PC-9 (cell line): ENCODE measurements around the gene SHC1. TPM values are rescaled to one million over a fixed set of nuclear protein-coding genes. Genes with fewer than 3 reads are reported as not detected.

Experiments
- BruUV-seq: library from RNA; stranded (reverse); fragments of 400-500 nt; replicated peaks from 2 replicates; lab custom pipeline; 2021; lab: Mats Ljungman, UMichigan
- CTCF ChIA-PET: fragments of 300-600 bp; sonication (Branson Sonifier 250); formaldehyde crosslinking; loops from one replicate; lab custom pipeline; 2022; ENCODE audit warnings: antibody characterized with exemption; lab: Charles Lee
- POLR2A ChIA-PET: fragments of 300-600 bp; sonication (Branson Sonifier 250); formaldehyde crosslinking; loops from one replicate; lab custom pipeline; 2022; ENCODE audit warnings: antibody characterized with exemption; ENCODE audit not compliant: unreplicated experiment; lab: Charles Lee
- DNase-seq, 2 experiments: peaks; one replicate each; pipeline versions ENCODE4 v3.0.0 to v3.0.0-alpha.2; 2015 to 2022; ENCODE audit warnings: mixed read lengths in 1 of 2
- H2AFZ ChIP-seq: fragments of 200-600 bp; sonication (generic); 2 replicates; pipeline ENCODE4 v1.8.1; 2017; ENCODE audit warnings: antibody characterized with exemption
- H3F3A ChIP-seq: fragments of 200-600 bp; sonication (generic); 2 replicates; pipeline ENCODE4 v1.8.1; 2017; ENCODE audit warnings: antibody characterized with exemption, mild to moderate bottlenecking, low read depth; ENCODE audit not compliant: insufficient read depth
- H3K27ac ChIP-seq: fragments of 200-600 bp; sonication (generic); 2 replicates; pipeline ENCODE4 v1.6.1; 2016; ENCODE audit warnings: mixed run types
- H3K27me3 ChIP-seq: fragments of 200-600 bp; sonication (generic); 2 replicates; pipeline ENCODE4 v1.6.1; 2016; ENCODE audit warnings: low read depth, mixed run types; ENCODE audit not compliant: insufficient read depth
- H3K36me3 ChIP-seq: fragments of 200-600 bp; sonication (generic); 2 replicates; pipeline ENCODE4 v1.6.1; 2016; ENCODE audit warnings: low read depth, mixed run types
- H3K4me1 ChIP-seq: fragments of 200-600 bp; sonication (generic); replicated peaks from 2 replicates; pipeline ENCODE4 v1.6.1; 2016; ENCODE audit warnings: mixed run types; ENCODE audit not compliant: insufficient read depth
- H3K4me2 ChIP-seq: fragments of 200-600 bp; sonication (generic); 2 replicates; pipeline ENCODE4 v1.6.1; 2017; ENCODE audit warnings: mixed run types
- H3K4me3 ChIP-seq: fragments of 200-600 bp; sonication (generic); 2 replicates; pipeline ENCODE4 v1.6.1; 2016; ENCODE audit warnings: mixed run types
- H3K79me2 ChIP-seq: fragments of 200-600 bp; sonication (generic); 2 replicates; pipeline ENCODE4 v1.6.1; 2017; ENCODE audit warnings: low read depth, mixed run types
- H3K9me2 ChIP-seq: fragments of 200-600 bp; sonication (generic); 2 replicates; pipeline ENCODE4 v1.8.1; 2017; ENCODE audit warnings: mild to moderate bottlenecking; ENCODE audit not compliant: insufficient read depth
- H3K9me3 ChIP-seq: fragments of 200-600 bp; sonication (generic); 2 replicates; pipeline ENCODE4 v1.8.1; 2016; ENCODE audit warnings: low read depth; ENCODE audit not compliant: insufficient read depth
- H4K20me1 ChIP-seq: fragments of 200-600 bp; sonication (generic); 2 replicates; pipeline ENCODE4 v1.8.1; 2017; ENCODE audit not compliant: insufficient read depth
- EZH2 ChIP-seq: fragments of 200-600 bp; sonication (generic); IDR thresholded peaks from 2 replicates; pipeline ENCODE4 v1.8.0; 2017; ENCODE audit warnings: antibody characterized with exemption, low read depth
- intact Hi-C: fragments of 100-400 bp; cut with micrococcal nuclease; formaldehyde crosslinking; loops from one replicate; pipeline ENCODE4 v1.10.0; 2022; ENCODE audit not compliant: unreplicated experiment
- total RNA-seq: library from RNA; stranded (reverse); gene quantifications from 2 replicates; pipeline ENCODE4 v1.2.3, GENCODE V29; 2021
- TF ChIP-seq, protein P1 (sequence below): fragments of 200-600 bp; sonication (generic); conservative IDR thresholded peaks from 2 replicates; pipeline ENCODE4 v1.6.1; 2017; ENCODE audit warnings: mixed run types, antibody characterized with exemption, mild to moderate bottlenecking, moderate library complexity

SHC1 gene
- total RNA-seq, 1 experiment from 2014 or later: 210 TPM

DNA sequence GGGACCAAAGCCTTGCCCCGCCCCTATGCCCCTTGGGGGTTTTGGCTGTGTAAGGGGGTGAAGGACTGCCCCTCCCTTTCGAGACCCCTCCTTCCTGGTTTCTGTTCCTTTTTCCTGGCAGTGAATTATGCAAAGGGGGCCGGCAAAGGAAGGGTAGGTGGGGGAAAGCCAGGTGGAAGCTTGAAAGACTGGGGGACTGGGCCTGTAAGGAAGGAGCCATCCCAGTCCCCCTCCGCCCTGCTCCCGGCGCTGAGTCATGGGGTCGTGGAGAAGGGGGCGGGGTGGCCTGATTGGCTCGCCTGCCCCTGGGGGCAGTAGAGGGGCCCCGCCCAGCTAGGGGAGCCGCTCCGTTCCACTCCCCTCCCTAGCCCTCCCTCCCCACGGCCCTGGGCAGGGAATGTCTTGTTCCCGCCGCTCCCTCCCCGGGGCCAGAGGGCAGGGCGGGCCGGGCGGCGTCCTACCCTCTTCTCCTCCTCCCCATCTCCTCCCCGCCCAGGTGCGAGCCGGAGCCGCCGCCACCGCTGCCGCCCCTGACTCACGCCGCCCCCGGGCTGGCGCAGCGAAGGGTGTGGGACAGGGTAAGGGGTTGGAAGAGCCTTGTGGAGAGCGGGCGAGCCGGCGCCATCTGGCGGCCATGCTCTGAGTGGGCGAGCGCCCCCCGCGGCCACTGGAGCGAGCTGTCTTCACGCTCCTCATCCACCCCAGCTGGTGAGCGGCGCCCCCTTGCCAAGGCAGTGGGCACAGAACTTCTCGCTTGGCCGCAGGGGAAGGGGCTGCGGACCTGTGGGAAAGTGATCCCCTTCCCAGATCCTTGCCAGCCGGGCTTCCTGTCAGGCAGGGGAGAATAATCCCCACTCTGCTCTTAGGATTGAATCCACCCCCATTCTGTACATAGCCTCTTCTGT lies 46.7 kb upstream of the SHC1 start:
- TF ChIP-seq, protein P1, sequence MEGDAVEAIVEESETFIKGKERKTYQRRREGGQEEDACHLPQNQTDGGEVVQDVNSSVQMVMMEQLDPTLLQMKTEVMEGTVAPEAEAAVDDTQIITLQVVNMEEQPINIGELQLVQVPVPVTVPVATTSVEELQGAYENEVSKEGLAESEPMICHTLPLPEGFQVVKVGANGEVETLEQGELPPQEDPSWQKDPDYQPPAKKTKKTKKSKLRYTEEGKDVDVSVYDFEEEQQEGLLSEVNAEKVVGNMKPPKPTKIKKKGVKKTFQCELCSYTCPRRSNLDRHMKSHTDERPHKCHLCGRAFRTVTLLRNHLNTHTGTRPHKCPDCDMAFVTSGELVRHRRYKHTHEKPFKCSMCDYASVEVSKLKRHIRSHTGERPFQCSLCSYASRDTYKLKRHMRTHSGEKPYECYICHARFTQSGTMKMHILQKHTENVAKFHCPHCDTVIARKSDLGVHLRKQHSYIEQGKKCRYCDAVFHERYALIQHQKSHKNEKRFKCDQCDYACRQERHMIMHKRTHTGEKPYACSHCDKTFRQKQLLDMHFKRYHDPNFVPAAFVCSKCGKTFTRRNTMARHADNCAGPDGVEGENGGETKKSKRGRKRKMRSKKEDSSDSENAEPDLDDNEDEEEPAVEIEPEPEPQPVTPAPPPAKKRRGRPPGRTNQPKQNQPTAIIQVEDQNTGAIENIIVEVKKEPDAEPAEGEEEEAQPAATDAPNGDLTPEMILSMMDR: peak; percentile 93
- TF ChIP-seq EZH2: no peak
- no peaks in the 10 kb centered on the region for H3K36me3 ChIP-seq
- intact Hi-C loops: loop anchor here (1.0 to 2.0 kb wide), 5 partner anchors 15 to 56 kb away; partner anchors contain the start of genes CKS1B, PYGO2, SHC1 and ZBTB7B
- no TSS peak for BruUV-seq
- H3K27me3 ChIP-seq: no peaks in the 10 kb centered on the region
- no peaks in the 10 kb centered on the region for H3K9me2 ChIP-seq
- peak; percentile 91 to 99 for DNase-seq
- H3K4me2 ChIP-seq: peak overlapping the region; percentile 75
- H3K9me3 ChIP-seq: no peaks in the 10 kb centered on the region
- H3F3A ChIP-seq: peaks cover 33% of the 10 kb centered on the region
- H3K4me1 ChIP-seq: peaks cover 36% of the 10 kb centered on the region
- peaks cover 9% of the 10 kb centered on the region for H4K20me1 ChIP-seq
- H3K4me3 ChIP-seq: peak overlapping the region; percentile 37; the same call in 1 of the 2 replicates
- CTCF ChIA-PET: interaction anchor here (0.6 to 1.5 kb wide), 6 partner anchors 10 to 47 kb away, joined by 4 to 17 read pairs (median 7); partner anchors contain the start of genes SHC1 and ZBTB7B
- H2AFZ ChIP-seq: no peak overlapping the region
- POLR2A ChIA-PET: interaction anchor here (0.5 to 0.7 kb wide), 4 partner anchors 18 to 1404 kb away, joined by 3 to 4 read pairs (median 4); partner anchors contain the start of gene FLAD1
- H3K79me2 ChIP-seq: peaks cover 4% of the 10 kb centered on the region; the same call in 1 of the 2 replicates
- H3K27ac ChIP-seq: peak overlapping the region; percentile 53

DNA sequence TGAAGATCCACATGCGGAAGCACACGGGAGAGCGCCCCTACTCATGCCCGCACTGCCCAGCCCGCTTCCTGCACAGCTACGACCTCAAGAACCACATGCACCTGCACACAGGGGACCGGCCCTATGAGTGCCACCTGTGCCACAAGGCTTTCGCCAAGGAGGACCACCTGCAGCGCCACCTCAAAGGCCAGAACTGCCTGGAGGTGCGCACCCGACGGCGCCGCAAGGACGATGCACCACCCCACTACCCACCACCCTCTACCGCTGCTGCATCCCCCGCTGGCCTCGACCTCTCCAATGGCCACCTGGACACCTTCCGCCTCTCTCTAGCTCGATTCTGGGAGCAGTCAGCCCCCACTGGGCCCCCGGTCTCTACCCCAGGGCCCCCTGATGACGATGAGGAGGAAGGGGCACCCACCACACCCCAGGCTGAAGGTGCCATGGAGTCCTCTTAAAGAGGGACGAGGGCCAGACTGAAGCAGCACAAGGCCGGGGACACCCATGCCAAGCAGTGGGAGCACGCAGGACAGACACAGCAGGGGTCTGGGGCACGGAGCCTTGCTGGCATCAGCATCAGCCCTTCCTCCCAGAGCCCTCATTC lies 45.8 kb upstream of the SHC1 start:
- Histone ChIP-seq H3K27me3 (no peaks in the 10 kb centered on the region), H3F3A (peaks cover 37% of the 10 kb centered on the region), H3K27ac (peak overlapping the region; percentile 53), H3K9me2 (no peaks in the 10 kb centered on the region), H3K4me3 (no peak overlapping the region), H4K20me1 (peaks cover 17% of the 10 kb centered on the region), H3K36me3 (no peaks in the 10 kb centered on the region), H3K79me2 (peaks cover 4% of the 10 kb centered on the region; the same call in 1 of the 2 replicates), H3K4me2 (no peak overlapping the region), H2AFZ (no peak overlapping the region), H3K4me1 (peaks cover 28% of the 10 kb centered on the region), H3K9me3 (no peaks in the 10 kb centered on the region)
- ChIA-PET POLR2A (interaction anchor here (0.6 to 0.7 kb wide), 3 partner anchors 9 to 76 kb away, joined by 4 to 5 read pairs (median 4); no protein-coding TSS in a partner anchor), CTCF (interaction anchor here (1.0 to 1.5 kb wide), 2 partner anchors 14 to 46 kb away, joined by 7 to 17 read pairs; partner anchors contain the start of genes SHC1 and ZBTB7B)
- intact Hi-C loops: loop anchor here (2.0 kb wide), 3 partner anchors 28 to 56 kb away; partner anchors contain the start of genes PYGO2 and SHC1
- no peak for TF ChIP-seq EZH2
- TF ChIP-seq, protein P1: no peak
- no peak for DNase-seq
- BruUV-seq: no TSS peak
